SH-SY5Y (cell line): Measurements from ENCODE around the gene LRRC8B.

Experiments used
- GATA2 ChIP-seq: IDR thresholded peaks from 2 replicates; pipeline ENCODE4 v1.6.1; 2011; ENCODE audit warnings: mild to moderate bottlenecking, low read depth, low read length
- GATA3 ChIP-seq: IDR thresholded peaks from 2 replicates; pipeline ENCODE4 v1.6.1; 2011; ENCODE audit warnings: low read depth, mild to moderate bottlenecking, low read length, moderate library complexity

- TF ChIP-seq GATA2: no peak
- no peak for TF ChIP-seq GATA3
Measured at GRCh38 chr1:89535537-89535936, 10.9 kb downstream of the LRRC8B start.
